ENCODE data around the gene TATDN3. TPM values are rescaled to one million over a fixed set of nuclear protein-coding genes. Genes with fewer than 3 reads are reported as not detected.

TATDN3 gene
- total RNA-seq, 2 experiments from 2014 or later: 35.4 to 52.5 TPM

DNA sequence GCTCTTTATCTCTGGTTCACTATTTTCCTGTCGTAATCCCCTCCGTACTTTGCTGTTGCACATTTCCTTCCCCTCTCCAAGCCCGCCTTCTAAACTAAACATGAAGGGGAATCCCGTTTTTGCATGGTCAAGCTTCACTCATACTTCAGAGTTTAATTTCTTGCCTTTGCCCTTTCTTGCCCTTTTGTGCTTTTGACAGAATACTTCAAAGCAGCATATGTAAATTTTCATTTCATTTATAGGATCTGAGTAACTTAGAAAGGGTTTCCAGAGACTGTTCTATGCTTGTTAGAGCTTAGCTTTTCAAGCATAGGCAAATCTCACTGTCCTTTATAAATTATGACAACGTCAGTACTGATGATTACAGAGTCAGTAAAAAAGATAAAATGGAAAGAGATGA is 28.0 kb downstream of the TATDN3 start:
- peak; percentile 50 for DNase-seq (ENCODE audit: low spot score)
- POLR2A ChIA-PET: interaction anchor here (0.5 to 1.9 kb wide), 11 partner anchors 10 to 210 kb away, joined by 3 to 7 read pairs (median 4); no protein-coding TSS in a partner anchor
- H3K9me2 ChIP-seq (ENCODE audit: insufficient read depth, low read length): no peaks in the 10 kb centered on the region
- CTCF ChIA-PET (ENCODE audit: unreplicated experiment): no interaction called here
- TF ChIP-seq CTCF (conservative IDR thresholded peaks at IDR 0.05; ENCODE audit: low read length): no peak
- no peak for TF ChIP-seq EZH2phosphoT487 (IDR thresholded peaks at IDR 0.05; ENCODE audit: borderline replicate concordance, low read depth, low read length)
- intact Hi-C loops (cut with micrococcal nuclease; ENCODE audit: unreplicated experiment): loop anchor here (5.0 kb wide), 1 partner anchor 38 kb away; the partner anchor contains the start of gene FLVCR1
- peaks cover 14% of the 10 kb centered on the region; the same call in 1 of the 2 replicates for H3K36me3 ChIP-seq (ENCODE audit: insufficient read depth, low read length)
- peaks cover 17% of the 10 kb centered on the region for H3K4me1 ChIP-seq (ENCODE audit: insufficient read depth, low read length, poor library complexity, severe bottlenecking)
- H3K27ac ChIP-seq (ENCODE audit: low read depth, low read length, poor library complexity, severe bottlenecking): no peak overlapping the region
- peak overlapping the region; percentile 66 for H3K4me2 ChIP-seq (ENCODE audit: low read length)
- no peaks in the 10 kb centered on the region for H4K20me1 ChIP-seq (ENCODE audit: insufficient read depth, low read length)
- H3K9me3 ChIP-seq (ENCODE audit: low read length): no peaks in the 10 kb centered on the region
- no peaks in the 10 kb centered on the region for H3K79me2 ChIP-seq (ENCODE audit: insufficient read depth, low read depth, low read length)
- no peak overlapping the region for H2AFZ ChIP-seq (ENCODE audit: low read length)
- no TSS peak for BruUV-seq (replicated peaks)
- H3K4me3 ChIP-seq (ENCODE audit: low read depth, low read length, poor library complexity, severe bottlenecking): peak overlapping the region; percentile 18

GRCh38 chr1:212820969-212821368 is 29.3 kb downstream of the TATDN3 start:
- POLR2A ChIA-PET: interaction anchor here (0.5 to 1.9 kb wide), 2 partner anchors 16 to 54 kb away, joined by 3 to 7 read pairs; no protein-coding TSS in a partner anchor
- CTCF ChIA-PET (ENCODE audit: unreplicated experiment): interaction anchor here (0.5 kb wide), 1 partner anchor 80 kb away, joined by 3 read pairs; no protein-coding TSS in a partner anchor

More at GRCh38 chr1:212820969-212821368, 29.3 kb downstream of the TATDN3 start:
- TF ChIP-seq CTCF (conservative IDR thresholded peaks at IDR 0.05; ENCODE audit: low read length): no peak
- TF ChIP-seq EZH2phosphoT487 (IDR thresholded peaks at IDR 0.05; ENCODE audit: borderline replicate concordance, low read depth, low read length): no peak
- Histone ChIP-seq H4K20me1 (ENCODE audit: insufficient read depth, low read length) (no peaks in the 10 kb centered on the region), H3K79me2 (ENCODE audit: insufficient read depth, low read depth, low read length) (no peaks in the 10 kb centered on the region), H3K4me3 (ENCODE audit: low read depth, low read length, poor library complexity, severe bottlenecking) (no peak overlapping the region), H3K9me3 (ENCODE audit: low read length) (peaks cover 11% of the 10 kb centered on the region; the same call in 1 of the 2 replicates), H3K4me1 (ENCODE audit: insufficient read depth, low read length, poor library complexity, severe bottlenecking) (peaks cover 17% of the 10 kb centered on the region), H3K36me3 (ENCODE audit: insufficient read depth, low read length) (peaks cover 4% of the 10 kb centered on the region; the same call in 1 of the 2 replicates), H2AFZ (ENCODE audit: low read length) (no peak overlapping the region), H3K9me2 (ENCODE audit: insufficient read depth, low read length) (no peaks in the 10 kb centered on the region), H3K27ac (ENCODE audit: low read depth, low read length, poor library complexity, severe bottlenecking) (no peak overlapping the region), H3K4me2 (ENCODE audit: low read length) (no peak overlapping the region)
- DNase-seq (ENCODE audit: low spot score): no peak
- intact Hi-C loops (cut with micrococcal nuclease; ENCODE audit: unreplicated experiment): no loop called here
- BruUV-seq (replicated peaks): no TSS peak

Data from OCI-LY7 (cell line).